ENCODE data around the gene URGCP.

DNA sequence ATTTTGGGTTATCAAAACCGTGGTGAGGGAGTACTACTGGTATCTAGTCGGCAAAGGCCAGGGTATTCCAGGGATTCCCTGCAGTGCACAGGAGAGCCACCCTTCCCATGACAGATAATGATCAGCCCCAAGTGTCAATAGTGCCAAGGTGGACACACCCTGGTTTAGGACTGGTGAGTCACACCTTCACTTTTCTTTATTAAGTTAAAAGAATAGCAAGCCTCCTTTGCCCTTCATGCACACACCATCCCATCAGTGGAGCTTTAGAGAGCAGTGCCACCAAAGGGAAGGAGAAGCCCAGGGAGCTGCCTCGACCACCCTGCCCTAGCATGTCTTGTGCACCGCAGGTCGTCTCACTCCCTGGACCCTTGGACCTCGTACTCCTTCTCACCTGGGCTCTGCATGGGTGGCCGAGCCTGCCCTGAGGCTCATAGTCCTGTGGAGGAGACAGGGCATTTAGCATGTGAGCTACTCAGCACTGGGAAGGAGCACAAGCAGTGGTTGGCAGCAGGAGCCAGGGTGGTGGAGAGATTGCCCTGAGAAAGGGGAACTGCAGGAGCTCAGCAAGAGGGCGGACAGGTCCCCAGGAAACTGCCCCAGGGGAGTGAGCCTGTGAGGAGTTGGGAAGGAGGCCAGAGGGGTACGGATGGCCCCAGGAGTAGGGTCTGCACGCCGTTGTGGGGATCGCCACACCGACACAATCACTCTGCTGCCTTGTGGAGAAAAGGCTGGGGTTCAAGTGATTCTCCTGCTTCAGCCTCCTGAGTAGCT is 37.2 kb upstream of the URGCP start:
- TF ChIP-seq RXRA (IDR thresholded peaks at IDR 0.05; ENCODE audit: borderline replicate concordance, low read depth) (no peak), GATA2 (CRISPR knock-in tag; IDR thresholded peaks at IDR 0.05) (no peak), POLR2AphosphoS5 (IDR thresholded peaks at IDR 0.05; ENCODE audit: low read depth, low read length) (no peak), CHD2 (IDR thresholded peaks at IDR 0.05; ENCODE audit: low read length, partially characterized antibody) (no peak), EP300 (IDR thresholded peaks at IDR 0.05; ENCODE audit: borderline replicate concordance in 1 of 2, low read depth in 1 of 2, low read length in 1 of 2) (no peak), TEAD4 (IDR thresholded peaks at IDR 0.05; ENCODE audit: borderline replicate concordance, insufficient read depth) (no peak), MXI1 (IDR thresholded peaks at IDR 0.05; ENCODE audit: low read depth, low read length) (no peak), TCF12 (IDR thresholded peaks at IDR 0.05) (no peak)
- TF ChIP-seq, protein P1, sequence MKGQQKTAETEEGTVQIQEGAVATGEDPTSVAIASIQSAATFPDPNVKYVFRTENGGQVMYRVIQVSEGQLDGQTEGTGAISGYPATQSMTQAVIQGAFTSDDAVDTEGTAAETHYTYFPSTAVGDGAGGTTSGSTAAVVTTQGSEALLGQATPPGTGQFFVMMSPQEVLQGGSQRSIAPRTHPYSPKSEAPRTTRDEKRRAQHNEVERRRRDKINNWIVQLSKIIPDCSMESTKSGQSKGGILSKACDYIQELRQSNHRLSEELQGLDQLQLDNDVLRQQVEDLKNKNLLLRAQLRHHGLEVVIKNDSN (IDR thresholded peaks at IDR 0.05; ENCODE audit: borderline replicate concordance, low read depth) = no peak
- TF ChIP-seq, protein P2, sequence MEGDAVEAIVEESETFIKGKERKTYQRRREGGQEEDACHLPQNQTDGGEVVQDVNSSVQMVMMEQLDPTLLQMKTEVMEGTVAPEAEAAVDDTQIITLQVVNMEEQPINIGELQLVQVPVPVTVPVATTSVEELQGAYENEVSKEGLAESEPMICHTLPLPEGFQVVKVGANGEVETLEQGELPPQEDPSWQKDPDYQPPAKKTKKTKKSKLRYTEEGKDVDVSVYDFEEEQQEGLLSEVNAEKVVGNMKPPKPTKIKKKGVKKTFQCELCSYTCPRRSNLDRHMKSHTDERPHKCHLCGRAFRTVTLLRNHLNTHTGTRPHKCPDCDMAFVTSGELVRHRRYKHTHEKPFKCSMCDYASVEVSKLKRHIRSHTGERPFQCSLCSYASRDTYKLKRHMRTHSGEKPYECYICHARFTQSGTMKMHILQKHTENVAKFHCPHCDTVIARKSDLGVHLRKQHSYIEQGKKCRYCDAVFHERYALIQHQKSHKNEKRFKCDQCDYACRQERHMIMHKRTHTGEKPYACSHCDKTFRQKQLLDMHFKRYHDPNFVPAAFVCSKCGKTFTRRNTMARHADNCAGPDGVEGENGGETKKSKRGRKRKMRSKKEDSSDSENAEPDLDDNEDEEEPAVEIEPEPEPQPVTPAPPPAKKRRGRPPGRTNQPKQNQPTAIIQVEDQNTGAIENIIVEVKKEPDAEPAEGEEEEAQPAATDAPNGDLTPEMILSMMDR (IDR thresholded peaks at IDR 0.05) = no peak

Measured in SK-N-SH (cell line).